A673 (cell line): ENCODE results near the gene LCT.

ENCODE experiments used
- EZH2 ChIP-seq: fragments of 200-600 bp; sonication (generic); IDR thresholded peaks from 2 replicates; pipeline ENCODE4 v1.6.1; 2017; ENCODE audit warnings: borderline replicate concordance, low read depth, mild to moderate bottlenecking, mixed read lengths, antibody characterized with exemption, low read length; ENCODE audit not compliant: poor library complexity, severe bottlenecking
- TF ChIP-seq, protein P1 (sequence below): fragments of 300-800, 200-600 bp; sonication (generic); conservative IDR thresholded peaks from 2 replicates; pipeline ENCODE4 v1.5.1; 2017; ENCODE audit warnings: low read depth, mild to moderate bottlenecking, antibody characterized with exemption, low read length, moderate library complexity, mixed read lengths

- TF ChIP-seq, protein P1, sequence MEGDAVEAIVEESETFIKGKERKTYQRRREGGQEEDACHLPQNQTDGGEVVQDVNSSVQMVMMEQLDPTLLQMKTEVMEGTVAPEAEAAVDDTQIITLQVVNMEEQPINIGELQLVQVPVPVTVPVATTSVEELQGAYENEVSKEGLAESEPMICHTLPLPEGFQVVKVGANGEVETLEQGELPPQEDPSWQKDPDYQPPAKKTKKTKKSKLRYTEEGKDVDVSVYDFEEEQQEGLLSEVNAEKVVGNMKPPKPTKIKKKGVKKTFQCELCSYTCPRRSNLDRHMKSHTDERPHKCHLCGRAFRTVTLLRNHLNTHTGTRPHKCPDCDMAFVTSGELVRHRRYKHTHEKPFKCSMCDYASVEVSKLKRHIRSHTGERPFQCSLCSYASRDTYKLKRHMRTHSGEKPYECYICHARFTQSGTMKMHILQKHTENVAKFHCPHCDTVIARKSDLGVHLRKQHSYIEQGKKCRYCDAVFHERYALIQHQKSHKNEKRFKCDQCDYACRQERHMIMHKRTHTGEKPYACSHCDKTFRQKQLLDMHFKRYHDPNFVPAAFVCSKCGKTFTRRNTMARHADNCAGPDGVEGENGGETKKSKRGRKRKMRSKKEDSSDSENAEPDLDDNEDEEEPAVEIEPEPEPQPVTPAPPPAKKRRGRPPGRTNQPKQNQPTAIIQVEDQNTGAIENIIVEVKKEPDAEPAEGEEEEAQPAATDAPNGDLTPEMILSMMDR = no peak
- TF ChIP-seq EZH2 = no peak
Observed at GRCh38 chr2:135845997-135846396, 9.0 kb upstream of the LCT start.
